Measurements from ENCODE around the gene EFNA1.
"Not testable (repeated sequence)": the region's sequence is repeated elsewhere in the genome, so short reads cannot be mapped to it uniquely, and the experiment has no call there.

DNA sequence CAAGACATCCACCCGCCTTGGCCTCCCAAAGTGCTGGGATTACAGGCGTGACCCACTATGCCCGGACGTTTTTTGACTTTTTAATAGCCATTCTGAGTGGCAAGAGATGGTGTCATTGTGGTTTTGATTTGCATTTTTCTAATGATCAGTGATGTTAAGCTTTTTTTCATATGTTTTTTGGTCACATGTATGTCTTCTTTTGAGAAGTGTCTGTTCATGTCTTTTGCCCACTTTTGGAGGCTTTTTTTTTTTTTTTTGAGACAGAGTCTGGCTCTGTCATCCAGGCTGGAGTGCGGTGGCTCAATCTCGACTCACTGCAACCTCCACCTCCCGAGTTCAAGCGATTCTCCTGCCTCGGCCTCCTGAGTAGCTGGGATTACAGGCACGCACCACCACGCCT lies 36.9 kb downstream of the EFNA1 start:
- TF ChIP-seq, protein P1, sequence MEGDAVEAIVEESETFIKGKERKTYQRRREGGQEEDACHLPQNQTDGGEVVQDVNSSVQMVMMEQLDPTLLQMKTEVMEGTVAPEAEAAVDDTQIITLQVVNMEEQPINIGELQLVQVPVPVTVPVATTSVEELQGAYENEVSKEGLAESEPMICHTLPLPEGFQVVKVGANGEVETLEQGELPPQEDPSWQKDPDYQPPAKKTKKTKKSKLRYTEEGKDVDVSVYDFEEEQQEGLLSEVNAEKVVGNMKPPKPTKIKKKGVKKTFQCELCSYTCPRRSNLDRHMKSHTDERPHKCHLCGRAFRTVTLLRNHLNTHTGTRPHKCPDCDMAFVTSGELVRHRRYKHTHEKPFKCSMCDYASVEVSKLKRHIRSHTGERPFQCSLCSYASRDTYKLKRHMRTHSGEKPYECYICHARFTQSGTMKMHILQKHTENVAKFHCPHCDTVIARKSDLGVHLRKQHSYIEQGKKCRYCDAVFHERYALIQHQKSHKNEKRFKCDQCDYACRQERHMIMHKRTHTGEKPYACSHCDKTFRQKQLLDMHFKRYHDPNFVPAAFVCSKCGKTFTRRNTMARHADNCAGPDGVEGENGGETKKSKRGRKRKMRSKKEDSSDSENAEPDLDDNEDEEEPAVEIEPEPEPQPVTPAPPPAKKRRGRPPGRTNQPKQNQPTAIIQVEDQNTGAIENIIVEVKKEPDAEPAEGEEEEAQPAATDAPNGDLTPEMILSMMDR (IDR thresholded peaks at IDR 0.05; ENCODE audit: low read depth, low read length), result not testable (repeated sequence)
- TF ChIP-seq, protein P2, sequence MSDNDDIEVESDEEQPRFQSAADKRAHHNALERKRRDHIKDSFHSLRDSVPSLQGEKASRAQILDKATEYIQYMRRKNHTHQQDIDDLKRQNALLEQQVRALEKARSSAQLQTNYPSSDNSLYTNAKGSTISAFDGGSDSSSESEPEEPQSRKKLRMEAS (IDR thresholded peaks at IDR 0.05; ENCODE audit: low read depth, low read length), result not testable (repeated sequence)
- TF ChIP-seq POLR2A (IDR thresholded peaks at IDR 0.05; ENCODE audit: extremely low read depth, insufficient read length), result not testable (repeated sequence)
